GM19455 (cell line): ENCODE measurements around the gene TP53I3.
A peak's percentile ranks its signal among the peaks of the same experiment; 100 is the strongest.
"Not testable (repeated sequence)": the region's sequence is repeated elsewhere in the genome, so short reads cannot be mapped to it uniquely, and the experiment has no call there.

Source experiments
- ATAC-seq: cut with Tn5 transposase; IDR thresholded peaks from one replicate; pipeline ENCODE4 v1.9.1; 2021; ENCODE audit not compliant: unreplicated experiment

TP53I3 gene

GRCh38 chr2:24054366-24055010, 30.1 kb downstream of the TP53I3 start:
- no peak for ATAC-seq

GRCh38 chr2:24052951-24053350, 31.7 kb downstream of the TP53I3 start:
- ATAC-seq: no peak

GRCh38 chr2:24051833-24052232, 32.8 kb downstream of the TP53I3 start:
- ATAC-seq: no peak

GRCh38 chr2:24050041-24050979, 34.3 kb downstream of the TP53I3 start:
- ATAC-seq: no peak

- ATAC-seq: no peak
These were observed 35.1 kb downstream of the TP53I3 start, which contains the start of gene FKBP1B for GRCh38 chr2:24049485-24050021. TSS of gene FKBP1B (plus strand) at chr2:24049741. CDS start at chr2:24049850, 109 bp downstream.

DNA sequence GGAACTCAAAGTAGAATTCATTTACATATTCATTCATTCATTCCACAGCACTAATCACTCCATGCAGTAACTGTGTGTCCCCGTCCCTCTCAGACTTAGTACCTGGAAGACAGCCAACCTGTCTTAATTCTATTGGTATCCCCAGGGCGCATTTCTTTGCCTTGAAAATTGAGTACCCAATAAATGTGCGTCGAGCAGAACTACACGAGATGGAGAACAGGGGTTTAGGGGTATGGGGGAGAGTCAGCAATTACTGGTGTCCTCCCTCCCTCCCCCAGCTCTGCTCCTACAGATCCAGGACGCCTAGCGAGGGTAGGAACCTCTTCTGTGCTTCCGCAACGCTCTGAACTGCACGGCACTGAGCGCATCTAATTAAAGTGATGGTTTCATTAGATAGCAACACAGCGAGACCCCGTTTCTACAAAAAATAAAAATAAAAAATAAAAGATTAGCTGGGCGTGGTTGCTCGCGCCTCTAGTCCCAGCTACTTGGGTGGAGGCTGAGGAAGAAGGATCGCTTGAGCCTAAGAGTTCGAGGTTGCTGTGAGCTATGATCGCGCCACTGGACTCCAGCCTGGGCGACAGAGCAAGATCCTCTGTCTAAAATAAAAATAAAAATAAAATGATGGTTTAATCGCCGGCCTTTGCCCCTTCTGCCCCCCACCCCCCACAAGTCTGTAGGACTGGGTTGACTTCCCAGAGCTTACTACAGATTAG, 35.7 kb downstream of the TP53I3 start:
- no peak for ATAC-seq

DNA sequence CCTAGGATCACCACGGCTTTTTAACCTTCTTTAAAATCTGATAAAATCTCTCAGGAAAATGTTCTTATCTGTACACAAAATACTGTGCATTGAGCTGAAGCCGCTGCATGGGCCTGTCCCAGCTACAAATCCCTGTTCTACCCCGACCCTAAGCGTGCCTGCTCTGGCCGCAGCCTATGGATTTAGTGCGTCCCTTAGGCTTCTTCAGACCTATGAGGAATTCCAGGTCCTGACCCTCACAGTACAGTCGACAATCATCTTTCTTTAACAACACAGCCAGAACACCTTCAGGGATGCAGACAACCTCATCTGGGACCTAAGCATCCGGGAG, 37.0 kb downstream of the TP53I3 start:
- ATAC-seq: peak; percentile 10

GRCh38 chr2:24046930-24047702, 37.5 kb downstream of the TP53I3 start, which contains the start of gene WDCP:
TSS of gene WDCP (minus strand) at chr2:24047391. CDS start at chr2:24039494, 7,897 bp downstream.
- peak; percentile 98 for ATAC-seq

- ATAC-seq: no peak
These were observed 38.1 kb downstream of the TP53I3 start for GRCh38 chr2:24046599-24046929.

- no peak for ATAC-seq
These were observed 38.8 kb downstream of the TP53I3 start for GRCh38 chr2:24045511-24046508.

- ATAC-seq: not testable (repeated sequence)
These were observed 41.5 kb downstream of the TP53I3 start for GRCh38 chr2:24043133-24043532.

- no peak for ATAC-seq
These were observed 44.1 kb downstream of the TP53I3 start for GRCh38 chr2:24040511-24040910.

GRCh38 chr2:24038786-24039499, 45.7 kb downstream of the TP53I3 start:
- no peak for ATAC-seq
